HEK293T (cell line): ENCODE measurements around the gene DLG2.

ENCODE experiments used
- CTCF ChIA-PET: fragments of 350-600 bp; formaldehyde crosslinking; extraction: SDS; loops from one replicate; lab custom pipeline; 2021; ENCODE audit warnings: antibody characterized with exemption, inconsistent platforms; lab: Yijun Ruan, JAX
- POLR2A ChIA-PET: fragments of 350-600 bp; formaldehyde crosslinking; extraction: SDS; loops from one replicate; lab custom pipeline; 2020; ENCODE audit warnings: antibody characterized with exemption, inconsistent platforms; lab: Yijun Ruan, JAX
- DNase-seq: peaks from one replicate; pipeline ENCODE4 v3.0.0; 2012; ENCODE audit warnings: mixed read lengths; ENCODE audit errors: extremely low spot score
- ARNT ChIP-seq: fragments of 450-650 bp; IDR thresholded peaks from 2 replicates; pipeline ENCODE4 v1.6.1; 2017; ENCODE audit warnings: mild to moderate bottlenecking
- BHLHE40 ChIP-seq: fragments of 450-650 bp; IDR thresholded peaks from 2 replicates; pipeline ENCODE4 v1.6.1; 2016; ENCODE audit warnings: mild to moderate bottlenecking, moderate library complexity, borderline replicate concordance
- CTBP1 ChIP-seq: fragments of 450-650 bp; IDR thresholded peaks from 2 replicates; pipeline ENCODE4 v1.6.1; 2016; ENCODE audit warnings: borderline replicate concordance
- ELF4 ChIP-seq: fragments of 450-650 bp; IDR thresholded peaks from 2 replicates; pipeline ENCODE4 v1.6.1; 2017; ENCODE audit warnings: antibody characterized with exemption
- FOXA1 ChIP-seq: fragments of 450-650 bp; IDR thresholded peaks from 2 replicates; pipeline ENCODE4 v1.6.1; 2016; ENCODE audit warnings: mild to moderate bottlenecking
- FOXK2 ChIP-seq: fragments of 450-650 bp; IDR thresholded peaks from 2 replicates; pipeline ENCODE4 v1.6.1; 2016; ENCODE audit warnings: mild to moderate bottlenecking
- FOXM1 ChIP-seq: fragments of 450-650 bp; IDR thresholded peaks from 2 replicates; pipeline ENCODE4 v1.6.1; 2017; ENCODE audit warnings: mild to moderate bottlenecking, borderline replicate concordance
- HDGF ChIP-seq: fragments of 450-650 bp; IDR thresholded peaks from 2 replicates; pipeline ENCODE4 v1.6.1; 2017; ENCODE audit warnings: antibody characterized with exemption, borderline replicate concordance
- L3MBTL2 ChIP-seq: fragments of 450-650 bp; conservative IDR thresholded peaks from 2 replicates; pipeline ENCODE4 v1.6.1; 2016; ENCODE audit warnings: mild to moderate bottlenecking
- LEF1 ChIP-seq: fragments of 450-650 bp; IDR thresholded peaks from 2 replicates; pipeline ENCODE4 v1.6.1; 2017; ENCODE audit warnings: mild to moderate bottlenecking, borderline replicate concordance
- NFRKB ChIP-seq: fragments of 450-650 bp; IDR thresholded peaks from 2 replicates; pipeline ENCODE4 v1.6.1; 2016; ENCODE audit warnings: mild to moderate bottlenecking, moderate library complexity
- SP1 ChIP-seq: fragments of 450-650 bp; IDR thresholded peaks from 2 replicates; pipeline ENCODE4 v1.6.1; 2017
- SUZ12 ChIP-seq: fragments of 450-650 bp; IDR thresholded peaks from 2 replicates; pipeline ENCODE4 v1.6.1; 2016; ENCODE audit warnings: mild to moderate bottlenecking
- TARDBP ChIP-seq: fragments of 450-650 bp; IDR thresholded peaks from 2 replicates; pipeline ENCODE4 v1.6.1; 2016
- ZNF384 ChIP-seq: fragments of 450-650 bp; IDR thresholded peaks from 2 replicates; pipeline ENCODE4 v1.6.1; 2016
- TF ChIP-seq, protein P1 (sequence below): fragments of 450-650 bp; IDR thresholded peaks from 2 replicates; pipeline ENCODE4 v1.6.1; 2016

Gene DLG2

DNA sequence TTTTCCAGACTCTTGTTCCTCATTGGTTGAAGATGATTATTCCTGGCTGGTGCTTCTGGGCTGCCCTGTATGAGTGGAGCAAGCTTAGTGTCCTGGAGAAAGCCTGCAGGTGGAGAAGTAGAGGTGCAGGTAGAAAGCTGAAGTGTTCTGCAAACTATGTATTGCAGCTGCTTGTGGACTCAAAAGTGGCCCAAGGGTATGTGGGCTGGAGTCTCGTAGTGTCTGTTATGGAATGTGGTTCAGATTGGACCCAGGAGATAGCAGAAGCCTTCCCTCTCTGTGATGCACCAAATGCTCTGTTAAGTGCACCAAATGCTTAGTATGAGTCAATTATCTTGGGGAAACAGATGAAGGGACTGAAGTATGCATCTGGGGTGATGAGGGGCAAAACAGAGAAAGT, 2218.2 kb downstream of the DLG2 start:
- DNase-seq = no peak
- ChIA-PET POLR2A (interaction anchor here (0.6 kb wide), 1 partner anchor 219 kb away, joined by 4 read pairs; no protein-coding TSS in a partner anchor), CTCF (no interaction called here)
- no peak for TF ChIP-seq ARNT
- no peak for TF ChIP-seq ZNF384
- TF ChIP-seq BHLHE40 = no peak
- no peak for TF ChIP-seq ELF4
- no peak for TF ChIP-seq L3MBTL2
- no peak for TF ChIP-seq TARDBP
- no peak for TF ChIP-seq LEF1
- no peak for TF ChIP-seq NFRKB
- TF ChIP-seq HDGF = no peak
- no peak for TF ChIP-seq CTBP1
- TF ChIP-seq FOXA1 = no peak
- TF ChIP-seq SUZ12 = no peak
- TF ChIP-seq FOXK2 = no peak
- TF ChIP-seq SP1 = no peak
- TF ChIP-seq, protein P1, sequence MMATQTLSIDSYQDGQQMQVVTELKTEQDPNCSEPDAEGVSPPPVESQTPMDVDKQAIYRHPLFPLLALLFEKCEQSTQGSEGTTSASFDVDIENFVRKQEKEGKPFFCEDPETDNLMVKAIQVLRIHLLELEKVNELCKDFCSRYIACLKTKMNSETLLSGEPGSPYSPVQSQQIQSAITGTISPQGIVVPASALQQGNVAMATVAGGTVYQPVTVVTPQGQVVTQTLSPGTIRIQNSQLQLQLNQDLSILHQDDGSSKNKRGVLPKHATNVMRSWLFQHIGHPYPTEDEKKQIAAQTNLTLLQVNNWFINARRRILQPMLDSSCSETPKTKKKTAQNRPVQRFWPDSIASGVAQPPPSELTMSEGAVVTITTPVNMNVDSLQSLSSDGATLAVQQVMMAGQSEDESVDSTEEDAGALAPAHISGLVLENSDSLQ = no peak
- TF ChIP-seq FOXM1 = no peak
